Measurements from ENCODE around the gene RAB8A. TPM values are rescaled to one million over a fixed set of nuclear protein-coding genes. Genes with fewer than 3 reads are reported as not detected.

RAB8A gene
- total RNA-seq, 1 experiment from 2014 or later = 103 TPM

GRCh38 chr19:16111909-16112752 lies 442 bp downstream of the RAB8A start:
- Histone ChIP-seq H3K4me1 (ENCODE audit: insufficient read depth, low read length) (no peaks in the 10 kb centered on the region), H3K27me3 (ENCODE audit: insufficient read depth, low read length) (no peaks in the 10 kb centered on the region), H2BK120ac (ENCODE audit: low read depth, low read length, poor library complexity, severe bottlenecking) (no peak overlapping the region), H3K14ac (ENCODE audit: insufficient read depth, low read length) (peak overlapping the region; percentile 89), H3K79me1 (ENCODE audit: insufficient read depth, low read depth, low read length, poor library complexity, severe bottlenecking) (peaks cover 8% of the 10 kb centered on the region), H4K5ac (ENCODE audit: insufficient read length, low read depth, low read length) (no peak overlapping the region), H2BK15ac (ENCODE audit: low read depth, low read length) (no peak overlapping the region), H2AFZ (ENCODE audit: low read length) (no peak overlapping the region), H2BK12ac (ENCODE audit: insufficient read length, low read depth, low read length) (no peak overlapping the region), H4K8ac (replicated peaks; ENCODE audit: insufficient read length, low read depth, low read length) (no peak overlapping the region), H3K23me2 (ENCODE audit: insufficient read length, low read depth, low read length, poor library complexity, severe bottlenecking) (peaks cover 9% of the 10 kb centered on the region), H3K4me2 (ENCODE audit: insufficient read depth, insufficient read length, low read length) (peak overlapping the region; percentile 95), H3K18ac (ENCODE audit: insufficient read length, low read depth, low read length) (no peak overlapping the region), H3K23ac (ENCODE audit: insufficient read length, low read depth, low read length) (no peak overlapping the region), H4K91ac (ENCODE audit: insufficient read length, low read depth, low read length) (no peak overlapping the region), H3T11ph (ENCODE audit: low read length) (no peak overlapping the region), H4K20me1 (ENCODE audit: control insufficient read depth, insufficient read depth, insufficient read length) (no peaks in the 10 kb centered on the region), H2BK5ac (ENCODE audit: insufficient read length, low read length) (no peak overlapping the region), H2BK20ac (ENCODE audit: low read depth, low read length, poor library complexity, severe bottlenecking) (no peak overlapping the region), H3K9ac (ENCODE audit: extremely low read depth, insufficient read length, low read length) (peak overlapping the region; percentile 85), H3K27ac (ENCODE audit: insufficient read length, low read depth, low read length) (no peak overlapping the region), H3K9me3 (ENCODE audit: control insufficient read depth, low read depth, low read length) (no peaks in the 10 kb centered on the region), H3K79me2 (ENCODE audit: insufficient read depth, low read length) (peaks cover 17% of the 10 kb centered on the region), H2AK5ac (ENCODE audit: insufficient read length, low read length) (no peak overlapping the region), H3K56ac (ENCODE audit: insufficient read length, low read depth, low read length) (no peak overlapping the region), H3K4ac (ENCODE audit: low read depth, low read length) (no peak overlapping the region)
- Mint-ChIP-seq H3K4me3 (peak overlapping the region; percentile 99), H3K27me3 (ENCODE audit: low read depth) (no peaks in the 10 kb centered on the region), H3K9me3 (no peaks in the 10 kb centered on the region), H3K27ac (peak overlapping the region; percentile 97 to 99 (median 97); a peak in 6 of 7 replicates), H3K4me1 (peaks cover 9 to 22% of the 10 kb centered on the region in 2 experiments), H3K36me3 (ENCODE audit: insufficient read depth in 1 of 3, low read depth in 3 of 3) (peaks cover 4 to 14% (median 11%) of the 10 kb centered on the region in 3 experiments; a peak in 6 of 7 replicates)
- TF ChIP-seq CTCF (conservative IDR thresholded peaks at IDR 0.05) = no peak
- no CpG with 5 or more reads among the region's 37 CpGs for WGBS (ENCODE audit: extremely low coverage, insufficient read length, low lambda C conversion rate)
- DNase-seq = no peak

Data from H9 (cell line).